ENCODE data around the gene GLIS2.
A peak's percentile ranks its signal among the peaks of the same experiment; 100 is the strongest.

Gene GLIS2

GRCh38 chr16:4307215-4308037 lies 8.4 kb upstream of the GLIS2 start:
- DNase-seq = peak; percentile 96
- Mint-ChIP-seq H3K27ac (peak overlapping the region; percentile 99), H3K9me3 (peaks cover 3 to 4% of the 10 kb centered on the region in 2 donors), H3K27me3 (no peaks in the 10 kb centered on the region), H3K36me3 (peaks cover 12 to 24% of the 10 kb centered on the region in 2 donors), H3K4me3 (peak overlapping the region; percentile 80 to 95), H3K4me1 (peaks cover 25 to 28% of the 10 kb centered on the region in 2 donors)
- ATAC-seq (replicated peaks) = peak; percentile 90 to 95

GRCh38 chr16:4309102-4309832 lies 6.6 kb upstream of the GLIS2 start:
- peaks cover 3 to 4% of the 10 kb centered on the region in 2 donors for H3K9me3 Mint-ChIP-seq
- H3K27ac Mint-ChIP-seq = no peak overlapping the region
- peaks cover 23 to 36% of the 10 kb centered on the region in 2 donors for H3K4me1 Mint-ChIP-seq
- ATAC-seq (replicated peaks) (peak; percentile 0 to 9), DNase-seq (no peak)
- peaks cover 8% of the 10 kb centered on the region in 2 donors for H3K27me3 Mint-ChIP-seq
- H3K36me3 Mint-ChIP-seq = peaks cover 7 to 18% of the 10 kb centered on the region in 2 donors
- peak overlapping the region in 1 of 2 donors; percentile 52 for H3K4me3 Mint-ChIP-seq

GRCh38 chr16:4309833-4310266 lies 6.0 kb upstream of the GLIS2 start:
- peak; percentile 40 for ATAC-seq (replicated peaks)
- Mint-ChIP-seq H3K9me3 (peaks cover 3 to 4% of the 10 kb centered on the region in 2 donors), H3K4me3 (no peak overlapping the region), H3K27ac (no peak overlapping the region), H3K36me3 (peaks cover 7 to 17% of the 10 kb centered on the region in 2 donors), H3K4me1 (peaks cover 25 to 42% of the 10 kb centered on the region in 2 donors), H3K27me3 (peaks cover 13 to 14% of the 10 kb centered on the region in 2 donors)
- DNase-seq = peak; percentile 63

- peak; percentile 41 to 47 for ATAC-seq (replicated peaks)
- H3K4me3 Mint-ChIP-seq = peak overlapping the region; percentile 14 to 27
- DNase-seq = no peak
Observed at GRCh38 chr16:4313563-4314531, 2.0 kb upstream of the GLIS2 start.

GRCh38 chr16:4314532-4315185 lies 1.2 kb upstream of the GLIS2 start:
- no peaks in the 10 kb centered on the region for H3K9me3 Mint-ChIP-seq
- H3K27me3 Mint-ChIP-seq = peaks cover 16 to 35% of the 10 kb centered on the region in 2 donors
- no peaks in the 10 kb centered on the region for H3K36me3 Mint-ChIP-seq
- ATAC-seq (replicated peaks) (peak; percentile 6 to 21), DNase-seq (no peak)
- no peak overlapping the region for H3K27ac Mint-ChIP-seq
- H3K4me3 Mint-ChIP-seq = peak overlapping the region; percentile 81 to 85
- peaks cover 13 to 34% of the 10 kb centered on the region in 2 donors for H3K4me1 Mint-ChIP-seq

More at GRCh38 chr16:4313563-4314531, 2.0 kb upstream of the GLIS2 start:
- H3K4me1 Mint-ChIP-seq = peaks cover 14 to 33% of the 10 kb centered on the region in 2 donors
- H3K36me3 Mint-ChIP-seq = no peaks in the 10 kb centered on the region
- H3K27ac Mint-ChIP-seq = peak overlapping the region; percentile 17
- H3K27me3 Mint-ChIP-seq = peaks cover 16 to 33% of the 10 kb centered on the region in 2 donors
- H3K9me3 Mint-ChIP-seq = no peaks in the 10 kb centered on the region

- no peak overlapping the region for H3K27ac Mint-ChIP-seq
- peaks cover 14 to 31% of the 10 kb centered on the region in 2 donors for H3K4me1 Mint-ChIP-seq
- H3K27me3 Mint-ChIP-seq = peaks cover 16 to 37% of the 10 kb centered on the region in 2 donors
- no peaks in the 10 kb centered on the region for H3K36me3 Mint-ChIP-seq
- DNase-seq (no peak), ATAC-seq (replicated peaks) (no peak)
- H3K9me3 Mint-ChIP-seq = no peaks in the 10 kb centered on the region
- peak overlapping the region; percentile 44 to 71 for H3K4me3 Mint-ChIP-seq
Observed at GRCh38 chr16:4316108-4316863, 419 bp downstream of the GLIS2 start.

- H3K9me3 Mint-ChIP-seq = no peaks in the 10 kb centered on the region
- H3K36me3 Mint-ChIP-seq = no peaks in the 10 kb centered on the region
- peaks cover 16 to 37% of the 10 kb centered on the region in 2 donors for H3K27me3 Mint-ChIP-seq
- peaks cover 14 to 31% of the 10 kb centered on the region in 2 donors for H3K4me1 Mint-ChIP-seq
- H3K27ac Mint-ChIP-seq = no peak overlapping the region
- H3K4me3 Mint-ChIP-seq = peak overlapping the region in 1 of 2 donors; percentile 71
- no peak for ATAC-seq (replicated peaks)
- DNase-seq = no peak
Observed at GRCh38 chr16:4316864-4317531, 1.1 kb downstream of the GLIS2 start.

GRCh38 chr16:4317532-4318450 lies 1.9 kb downstream of the GLIS2 start:
- H3K9me3 Mint-ChIP-seq = no peaks in the 10 kb centered on the region
- H3K27me3 Mint-ChIP-seq = peaks cover 16 to 37% of the 10 kb centered on the region in 2 donors
- peak overlapping the region in 1 of 2 donors; percentile 14 for H3K4me3 Mint-ChIP-seq
- no peak for ATAC-seq (replicated peaks)
- H3K27ac Mint-ChIP-seq = no peak overlapping the region
- peaks cover 14 to 31% of the 10 kb centered on the region in 2 donors for H3K4me1 Mint-ChIP-seq
- no peaks in the 10 kb centered on the region for H3K36me3 Mint-ChIP-seq
- no peak for DNase-seq

GRCh38 chr16:4318451-4318910 lies 2.6 kb downstream of the GLIS2 start:
- no peak for ATAC-seq (replicated peaks)
- H3K36me3 Mint-ChIP-seq = no peaks in the 10 kb centered on the region
- peaks cover 14 to 30% of the 10 kb centered on the region in 2 donors for H3K4me1 Mint-ChIP-seq
- peaks cover 16 to 37% of the 10 kb centered on the region in 2 donors for H3K27me3 Mint-ChIP-seq
- no peaks in the 10 kb centered on the region for H3K9me3 Mint-ChIP-seq
- peak overlapping the region; percentile 20 for H3K27ac Mint-ChIP-seq
- DNase-seq = no peak
- H3K4me3 Mint-ChIP-seq = no peak overlapping the region

- peaks cover 11 to 32% of the 10 kb centered on the region in 2 donors for H3K27me3 Mint-ChIP-seq
- H3K4me3 Mint-ChIP-seq = no peak overlapping the region
- H3K27ac Mint-ChIP-seq = peak overlapping the region; percentile 20
- H3K4me1 Mint-ChIP-seq = peaks cover 14 to 25% of the 10 kb centered on the region in 2 donors
- no peak for DNase-seq
- no peaks in the 10 kb centered on the region for H3K36me3 Mint-ChIP-seq
- no peaks in the 10 kb centered on the region for H3K9me3 Mint-ChIP-seq
- ATAC-seq (replicated peaks) = no peak
Observed at GRCh38 chr16:4318967-4319366, 3.1 kb downstream of the GLIS2 start.
